ENCODE data around the gene RGS13. TPM values are rescaled to one million over a fixed set of nuclear protein-coding genes. Genes with fewer than 3 reads are reported as not detected.
A peak's percentile ranks its signal among the peaks of the same experiment; 100 is the strongest.

RGS13 gene
- total RNA-seq, 1 donor from 2014 or later: not detected

DNA sequence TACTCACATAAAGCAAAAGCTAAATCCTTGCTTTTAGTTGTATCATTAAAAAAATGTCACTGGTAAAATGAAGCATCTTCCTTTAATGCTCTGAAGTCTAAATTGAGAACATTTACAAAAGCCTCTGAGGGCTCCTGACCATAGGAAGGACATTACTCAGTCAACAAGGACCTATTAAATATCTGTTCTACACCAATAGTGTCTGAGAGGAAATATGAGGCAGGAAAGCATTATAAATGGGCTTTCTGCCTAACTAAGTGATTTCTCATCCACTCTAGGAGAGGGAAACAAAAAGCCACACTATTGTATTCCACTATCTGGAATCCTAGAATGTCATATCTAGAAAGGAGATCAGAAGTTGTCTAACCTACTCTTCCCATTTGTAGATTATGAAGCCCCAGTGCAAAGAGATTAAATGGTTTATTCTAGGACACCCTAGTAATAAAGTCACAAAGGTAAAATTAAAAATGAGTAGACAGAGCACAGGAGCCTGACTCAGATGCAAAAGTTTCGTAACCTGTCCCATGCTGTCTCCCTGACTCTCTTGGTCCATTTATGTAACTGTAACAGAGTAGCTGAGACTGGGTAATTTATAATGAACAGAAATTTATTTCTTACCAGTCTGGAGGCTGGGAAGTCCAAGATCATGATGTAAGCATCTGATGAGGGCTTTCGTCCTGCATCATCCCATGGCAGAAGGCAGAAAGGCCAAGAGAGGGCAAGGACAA is 42.8 kb upstream of the RGS13 start:
- no peak overlapping the region for H3K27ac ChIP-seq (ENCODE audit: low read depth, low read length)
- no peak overlapping the region for H3K4me3 Mint-ChIP-seq (ENCODE audit: unreplicated experiment)
- no peak overlapping the region for H3K4me3 ChIP-seq (ENCODE audit: insufficient read depth, low read depth, low read length)
- no peaks in the 10 kb centered on the region for H3K36me3 Mint-ChIP-seq (ENCODE audit: low read depth, unreplicated experiment)
- H3K9me3 Mint-ChIP-seq (ENCODE audit: unreplicated experiment): no peaks in the 10 kb centered on the region
- no peaks in the 10 kb centered on the region for H4K20me1 ChIP-seq (ENCODE audit: insufficient read depth, low read length)
- H3K4me2 ChIP-seq (ENCODE audit: low read length): no peak overlapping the region
- no peaks in the 10 kb centered on the region for H3K79me2 ChIP-seq (ENCODE audit: insufficient read depth, low read length)
- no peak overlapping the region for H3K27ac Mint-ChIP-seq (ENCODE audit: unreplicated experiment)
- no peaks in the 10 kb centered on the region for H3K27me3 ChIP-seq (ENCODE audit: insufficient read depth, low read length)
- H2AFZ ChIP-seq (ENCODE audit: low read depth, low read length): no peak overlapping the region
- FAIRE-seq: peak; percentile 70
- peaks cover 13% of the 10 kb centered on the region for H3K4me1 Mint-ChIP-seq (ENCODE audit: low read depth, unreplicated experiment)
- no peak overlapping the region for H3K9ac ChIP-seq (ENCODE audit: low read length)
- no peaks in the 10 kb centered on the region for H3K36me3 ChIP-seq (ENCODE audit: insufficient read depth, low read length)
- no peaks in the 10 kb centered on the region for H3K27me3 Mint-ChIP-seq (ENCODE audit: low read depth, unreplicated experiment)
- TF ChIP-seq, protein P1, sequence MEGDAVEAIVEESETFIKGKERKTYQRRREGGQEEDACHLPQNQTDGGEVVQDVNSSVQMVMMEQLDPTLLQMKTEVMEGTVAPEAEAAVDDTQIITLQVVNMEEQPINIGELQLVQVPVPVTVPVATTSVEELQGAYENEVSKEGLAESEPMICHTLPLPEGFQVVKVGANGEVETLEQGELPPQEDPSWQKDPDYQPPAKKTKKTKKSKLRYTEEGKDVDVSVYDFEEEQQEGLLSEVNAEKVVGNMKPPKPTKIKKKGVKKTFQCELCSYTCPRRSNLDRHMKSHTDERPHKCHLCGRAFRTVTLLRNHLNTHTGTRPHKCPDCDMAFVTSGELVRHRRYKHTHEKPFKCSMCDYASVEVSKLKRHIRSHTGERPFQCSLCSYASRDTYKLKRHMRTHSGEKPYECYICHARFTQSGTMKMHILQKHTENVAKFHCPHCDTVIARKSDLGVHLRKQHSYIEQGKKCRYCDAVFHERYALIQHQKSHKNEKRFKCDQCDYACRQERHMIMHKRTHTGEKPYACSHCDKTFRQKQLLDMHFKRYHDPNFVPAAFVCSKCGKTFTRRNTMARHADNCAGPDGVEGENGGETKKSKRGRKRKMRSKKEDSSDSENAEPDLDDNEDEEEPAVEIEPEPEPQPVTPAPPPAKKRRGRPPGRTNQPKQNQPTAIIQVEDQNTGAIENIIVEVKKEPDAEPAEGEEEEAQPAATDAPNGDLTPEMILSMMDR (IDR thresholded peaks at IDR 0.05; ENCODE audit: insufficient read depth, low read depth, low read length): no peak
- TF ChIP-seq EZH2 (IDR thresholded peaks at IDR 0.05; ENCODE audit: insufficient read depth, low read length): no peak
- peaks cover 4% of the 10 kb centered on the region for H3K4me1 ChIP-seq (ENCODE audit: insufficient read depth, low read length)
- H3K9me3 ChIP-seq (ENCODE audit: insufficient read depth, low read depth, low read length): no peaks in the 10 kb centered on the region
- DNase-seq (ENCODE audit: low read depth): peak; percentile 28

DNA sequence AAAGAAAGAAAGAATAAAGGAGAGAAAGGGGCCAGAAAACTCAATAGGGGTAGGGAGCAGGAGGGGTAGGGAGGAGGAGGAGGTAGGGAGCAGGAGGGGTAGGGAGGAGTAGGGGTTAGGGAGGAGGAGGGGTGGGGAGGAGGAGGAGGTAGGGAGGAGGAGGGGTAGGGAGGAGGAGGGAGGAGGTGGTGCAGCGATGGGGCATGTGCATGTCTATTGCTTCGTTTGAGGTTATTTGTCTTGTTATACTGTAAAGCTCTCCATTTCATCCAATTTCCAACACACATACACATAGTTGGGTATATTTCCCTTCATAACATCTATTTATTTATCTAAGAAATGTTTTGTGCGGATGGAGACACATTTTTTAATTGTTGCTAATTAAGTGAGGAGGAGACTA is 40.6 kb upstream of the RGS13 start:
- H3K27ac Mint-ChIP-seq (ENCODE audit: unreplicated experiment): no peak overlapping the region
- no peak overlapping the region for H2AFZ ChIP-seq (ENCODE audit: low read depth, low read length)
- no peaks in the 10 kb centered on the region for H3K27me3 Mint-ChIP-seq (ENCODE audit: low read depth, unreplicated experiment)

More for the DNA sequence above, 40.6 kb upstream of the RGS13 start:
- H3K4me1 ChIP-seq (ENCODE audit: insufficient read depth, low read length): no peaks in the 10 kb centered on the region
- H3K4me3 Mint-ChIP-seq (ENCODE audit: unreplicated experiment): no peak overlapping the region
- no peaks in the 10 kb centered on the region for H3K36me3 ChIP-seq (ENCODE audit: insufficient read depth, low read length)
- no peaks in the 10 kb centered on the region for H3K4me1 Mint-ChIP-seq (ENCODE audit: low read depth, unreplicated experiment)
- no peak for TF ChIP-seq EZH2 (IDR thresholded peaks at IDR 0.05; ENCODE audit: insufficient read depth, low read length)
- TF ChIP-seq, protein P1 (IDR thresholded peaks at IDR 0.05; ENCODE audit: insufficient read depth, low read depth, low read length): no peak
- no peak overlapping the region for H3K27ac ChIP-seq (ENCODE audit: low read depth, low read length)
- H4K20me1 ChIP-seq (ENCODE audit: insufficient read depth, low read length): no peaks in the 10 kb centered on the region
- no peaks in the 10 kb centered on the region for H3K9me3 Mint-ChIP-seq (ENCODE audit: unreplicated experiment)
- H3K4me3 ChIP-seq (ENCODE audit: insufficient read depth, low read depth, low read length): no peak overlapping the region
- no peaks in the 10 kb centered on the region for H3K36me3 Mint-ChIP-seq (ENCODE audit: low read depth, unreplicated experiment)
- H3K4me2 ChIP-seq (ENCODE audit: low read length): no peak overlapping the region
- DNase-seq (ENCODE audit: low read depth) (no peak), FAIRE-seq (no peak)
- H3K9me3 ChIP-seq (ENCODE audit: insufficient read depth, low read depth, low read length): no peaks in the 10 kb centered on the region
- no peak overlapping the region for H3K9ac ChIP-seq (ENCODE audit: low read length)
- no peaks in the 10 kb centered on the region for H3K79me2 ChIP-seq (ENCODE audit: insufficient read depth, low read length)
- H3K27me3 ChIP-seq (ENCODE audit: insufficient read depth, low read length): no peaks in the 10 kb centered on the region

All from astrocyte (in vitro differentiated cells and primary cell).